ENCODE results near the gene KEAP1.
"Not testable (repeated sequence)": the region's sequence is repeated elsewhere in the genome, so short reads cannot be mapped to it uniquely, and the experiment has no call there.

The KEAP1 gene

DNA sequence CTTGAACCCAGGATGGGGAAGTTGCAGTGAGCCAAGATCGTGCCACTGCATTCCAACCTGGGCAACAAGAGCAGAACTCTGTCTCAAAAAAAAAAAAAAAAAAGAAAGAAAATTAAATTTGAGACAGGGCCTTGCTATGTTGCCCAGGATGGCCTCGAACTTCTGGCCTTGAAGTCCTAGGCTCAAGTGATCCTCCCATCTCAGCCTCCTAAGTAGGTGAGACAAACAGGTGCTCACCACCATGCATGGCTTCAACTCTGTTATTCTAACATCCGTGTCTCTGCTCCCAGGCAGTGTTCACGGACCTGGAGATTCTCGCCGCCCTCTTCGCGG is 42.5 kb downstream of the KEAP1 start:
- no peak overlapping the region for H3K4me3 ChIP-seq (ENCODE audit: low read depth in 1 of 2, low read length in 2 of 2)
- no peaks in the 10 kb centered on the region for H3K27me3 ChIP-seq (ENCODE audit: low read depth, low read length)
- H3K9me3 ChIP-seq (ENCODE audit: control insufficient read depth in 1 of 2, low read length in 2 of 2): no peaks in the 10 kb centered on the region
- H3K36me3 ChIP-seq (ENCODE audit: control insufficient read depth in 1 of 2, insufficient read depth in 2 of 2, low read length in 2 of 2): peaks cover 0 to 5% of the 10 kb centered on the region in 2 donors
- H3K4me1 ChIP-seq (ENCODE audit: control insufficient read depth in 1 of 2, insufficient read depth in 2 of 2, low read length in 2 of 2): peaks cover 0 to 6% of the 10 kb centered on the region in 2 donors
- no peak overlapping the region for H3K27ac ChIP-seq (ENCODE audit: low read length)

GRCh38 chr19:10458733-10459132 is 44.4 kb downstream of the KEAP1 start:
- not testable (repeated sequence) for H3K36me3 ChIP-seq (ENCODE audit: control insufficient read depth in 1 of 2, insufficient read depth in 2 of 2, low read length in 2 of 2); H3K27ac ChIP-seq (ENCODE audit: low read length); H3K4me1 ChIP-seq (ENCODE audit: control insufficient read depth in 1 of 2, insufficient read depth in 2 of 2, low read length in 2 of 2); H3K9me3 ChIP-seq (ENCODE audit: control insufficient read depth in 1 of 2, low read length in 2 of 2); H3K27me3 ChIP-seq (ENCODE audit: low read depth, low read length); H3K4me3 ChIP-seq (ENCODE audit: low read depth in 1 of 2, low read length in 2 of 2)

- H3K4me1 ChIP-seq (ENCODE audit: control insufficient read depth in 1 of 2, insufficient read depth in 2 of 2, low read length in 2 of 2): peaks cover 0 to 4% of the 10 kb centered on the region in 2 donors
- no peak overlapping the region for H3K27ac ChIP-seq (ENCODE audit: low read length)
- no peaks in the 10 kb centered on the region for H3K9me3 ChIP-seq (ENCODE audit: control insufficient read depth in 1 of 2, low read length in 2 of 2)
- peaks cover 0 to 7% of the 10 kb centered on the region in 2 donors for H3K36me3 ChIP-seq (ENCODE audit: control insufficient read depth in 1 of 2, insufficient read depth in 2 of 2, low read length in 2 of 2)
- no peaks in the 10 kb centered on the region for H3K27me3 ChIP-seq (ENCODE audit: low read depth, low read length)
- no peak overlapping the region for H3K4me3 ChIP-seq (ENCODE audit: low read depth in 1 of 2, low read length in 2 of 2)
These were observed 48.9 kb downstream of the KEAP1 start for GRCh38 chr19:10454267-10454666.

GRCh38 chr19:10453852-10454251 is 49.3 kb downstream of the KEAP1 start:
- no peaks in the 10 kb centered on the region for H3K9me3 ChIP-seq (ENCODE audit: control insufficient read depth in 1 of 2, low read length in 2 of 2)
- H3K4me3 ChIP-seq (ENCODE audit: low read depth in 1 of 2, low read length in 2 of 2): no peak overlapping the region
- no peaks in the 10 kb centered on the region for H3K27me3 ChIP-seq (ENCODE audit: low read depth, low read length)
- H3K4me1 ChIP-seq (ENCODE audit: control insufficient read depth in 1 of 2, insufficient read depth in 2 of 2, low read length in 2 of 2): peaks cover 0 to 4% of the 10 kb centered on the region in 2 donors
- peaks cover 3 to 10% of the 10 kb centered on the region in 2 donors for H3K36me3 ChIP-seq (ENCODE audit: control insufficient read depth in 1 of 2, insufficient read depth in 2 of 2, low read length in 2 of 2)
- no peak overlapping the region for H3K27ac ChIP-seq (ENCODE audit: low read length)

- Histone ChIP-seq H3K27ac (ENCODE audit: low read length) (no peak overlapping the region), H3K36me3 (ENCODE audit: control insufficient read depth in 1 of 2, insufficient read depth in 2 of 2, low read length in 2 of 2) (peaks cover 6 to 14% of the 10 kb centered on the region in 2 donors), H3K4me1 (ENCODE audit: control insufficient read depth in 1 of 2, insufficient read depth in 2 of 2, low read length in 2 of 2) (peaks cover 0 to 4% of the 10 kb centered on the region in 2 donors), H3K4me3 (ENCODE audit: low read depth in 1 of 2, low read length in 2 of 2) (no peak overlapping the region), H3K9me3 (ENCODE audit: control insufficient read depth in 1 of 2, low read length in 2 of 2) (no peaks in the 10 kb centered on the region), H3K27me3 (ENCODE audit: low read depth, low read length) (no peaks in the 10 kb centered on the region)
These were observed 50.2 kb downstream of the KEAP1 start for GRCh38 chr19:10452726-10453618.

DNA sequence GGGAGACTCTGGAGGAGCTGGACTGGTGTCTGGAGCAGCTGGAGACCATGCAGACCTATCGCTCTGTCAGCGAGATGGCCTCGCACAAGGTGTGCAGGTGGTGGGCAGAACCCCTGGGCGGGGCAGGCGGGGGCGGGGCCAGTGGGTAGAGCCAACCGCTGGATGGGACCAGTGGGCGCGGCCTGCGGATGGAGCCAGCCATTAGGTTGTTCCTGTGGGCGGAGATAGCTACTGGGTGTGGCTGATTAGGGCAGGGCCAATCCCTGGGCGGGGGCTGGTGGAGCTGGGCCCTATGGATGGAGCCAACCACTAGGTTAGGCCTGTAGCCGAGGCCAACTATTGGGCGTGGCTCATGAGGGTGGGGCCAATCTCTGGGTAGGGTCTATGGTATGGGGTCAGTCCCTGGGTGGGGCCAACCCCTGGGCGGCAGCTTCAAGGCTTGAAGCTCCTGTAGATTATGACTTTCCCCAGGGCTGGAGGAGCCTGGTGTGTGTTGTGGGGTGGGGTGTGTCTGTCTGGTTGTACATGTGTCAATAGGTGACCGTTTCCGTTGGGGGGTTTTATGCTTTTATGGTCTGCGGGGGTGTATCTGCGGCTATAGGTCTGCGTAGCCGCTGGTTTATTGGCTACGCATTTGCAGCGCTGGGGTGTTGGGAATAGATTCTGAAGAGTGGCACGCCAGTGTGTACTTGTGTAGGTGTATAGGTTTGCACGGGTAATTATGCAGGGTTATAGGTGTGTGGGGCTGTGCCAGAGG is 52.1 kb downstream of the KEAP1 start:
- H3K4me3 ChIP-seq (ENCODE audit: low read depth in 1 of 2, low read length in 2 of 2): no peak overlapping the region
- H3K36me3 ChIP-seq (ENCODE audit: control insufficient read depth in 1 of 2, insufficient read depth in 2 of 2, low read length in 2 of 2): peaks cover 6 to 23% of the 10 kb centered on the region in 2 donors
- H3K9me3 ChIP-seq (ENCODE audit: control insufficient read depth in 1 of 2, low read length in 2 of 2): no peaks in the 10 kb centered on the region
- H3K4me1 ChIP-seq (ENCODE audit: control insufficient read depth in 1 of 2, insufficient read depth in 2 of 2, low read length in 2 of 2): peaks cover 0 to 4% of the 10 kb centered on the region in 2 donors
- H3K27ac ChIP-seq (ENCODE audit: low read length): no peak overlapping the region
- H3K27me3 ChIP-seq (ENCODE audit: low read depth, low read length): no peaks in the 10 kb centered on the region

DNA sequence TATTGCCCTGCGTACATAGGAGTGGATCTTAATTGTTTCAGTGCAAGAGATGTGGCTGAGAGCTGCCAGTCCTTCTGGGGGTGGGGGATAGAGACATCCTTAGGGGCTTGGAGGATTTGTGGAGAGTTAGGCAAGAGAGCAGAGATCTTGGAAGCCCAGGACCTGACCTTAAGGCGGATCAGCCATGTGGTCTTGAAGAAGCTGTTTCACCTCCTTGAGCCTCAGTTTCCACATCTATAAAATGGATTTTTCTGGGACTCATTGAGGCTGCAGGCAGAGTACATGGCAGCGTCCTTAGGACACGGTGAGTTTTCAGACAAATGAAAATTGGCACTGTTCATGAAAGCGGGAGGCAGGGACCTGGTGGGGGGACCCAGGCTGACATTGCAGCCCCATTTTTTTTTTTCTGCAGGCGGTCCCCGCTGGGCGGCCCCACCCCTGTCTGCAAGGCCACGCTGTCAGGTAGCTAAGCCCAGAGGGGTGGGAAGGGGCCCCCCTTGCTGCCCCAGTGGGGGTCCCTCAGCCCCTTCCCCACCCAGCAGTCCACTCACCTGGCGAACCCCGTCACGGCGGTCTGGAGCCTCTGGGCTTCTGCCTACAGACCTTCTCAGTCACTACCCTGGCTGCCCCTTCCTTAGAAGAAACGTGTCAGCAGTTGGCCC is 52.8 kb downstream of the KEAP1 start:
- no peaks in the 10 kb centered on the region for H3K27me3 ChIP-seq (ENCODE audit: low read depth, low read length)
- no peak overlapping the region for H3K4me3 ChIP-seq (ENCODE audit: low read depth in 1 of 2, low read length in 2 of 2)
- no peak overlapping the region for H3K27ac ChIP-seq (ENCODE audit: low read length)
- no peaks in the 10 kb centered on the region for H3K9me3 ChIP-seq (ENCODE audit: control insufficient read depth in 1 of 2, low read length in 2 of 2)
- H3K36me3 ChIP-seq (ENCODE audit: control insufficient read depth in 1 of 2, insufficient read depth in 2 of 2, low read length in 2 of 2): peaks cover 6 to 23% of the 10 kb centered on the region in 2 donors
- peaks cover 0 to 4% of the 10 kb centered on the region in 2 donors for H3K4me1 ChIP-seq (ENCODE audit: control insufficient read depth in 1 of 2, insufficient read depth in 2 of 2, low read length in 2 of 2)

DNA sequence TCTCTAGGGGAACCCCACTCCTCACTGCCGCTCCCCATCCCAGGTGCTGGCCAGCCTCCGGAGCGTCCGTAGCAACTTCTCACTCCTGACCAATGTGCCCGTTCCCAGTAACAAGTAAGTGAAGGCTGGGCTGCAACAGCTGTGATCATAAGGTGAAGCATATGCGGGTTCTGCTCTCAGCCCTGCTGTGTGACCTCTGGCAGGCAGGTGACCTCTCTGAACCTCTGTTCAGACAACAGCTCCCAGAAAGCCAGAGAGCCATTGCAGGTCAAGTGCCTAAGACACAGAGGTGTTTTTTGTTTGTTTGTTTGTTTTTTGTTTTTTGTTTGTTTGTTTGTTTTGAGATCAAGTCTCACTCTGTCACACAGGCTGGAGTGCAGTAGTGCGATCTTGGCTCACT is 54.1 kb downstream of the KEAP1 start:
- Histone ChIP-seq H3K4me3 (ENCODE audit: low read depth in 1 of 2, low read length in 2 of 2) (no peak overlapping the region), H3K9me3 (ENCODE audit: control insufficient read depth in 1 of 2, low read length in 2 of 2) (no peaks in the 10 kb centered on the region), H3K36me3 (ENCODE audit: control insufficient read depth in 1 of 2, insufficient read depth in 2 of 2, low read length in 2 of 2) (peaks cover 6 to 23% of the 10 kb centered on the region in 2 donors), H3K27me3 (ENCODE audit: low read depth, low read length) (no peaks in the 10 kb centered on the region), H3K4me1 (ENCODE audit: control insufficient read depth in 1 of 2, insufficient read depth in 2 of 2, low read length in 2 of 2) (peaks cover 0 to 4% of the 10 kb centered on the region in 2 donors), H3K27ac (ENCODE audit: low read length) (no peak overlapping the region)

DNA sequence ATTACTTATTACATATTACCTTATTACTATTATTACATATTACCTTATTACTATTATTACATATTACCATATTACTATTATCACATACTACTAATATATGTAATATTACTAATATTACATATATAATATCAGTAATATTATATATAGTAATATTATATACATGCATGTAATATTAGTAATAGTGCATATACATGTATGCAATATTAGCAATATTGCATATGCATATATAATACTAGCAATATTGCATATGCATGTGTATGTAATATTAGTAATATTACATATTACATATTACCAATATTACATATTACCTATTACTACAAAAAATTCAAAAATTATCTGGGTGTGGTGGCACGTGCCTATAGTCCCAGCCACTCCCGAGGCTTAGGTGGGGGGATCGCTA is 60.5 kb downstream of the KEAP1 start:
- no peak overlapping the region for H3K27ac ChIP-seq (ENCODE audit: low read length)
- peaks cover 0 to 7% of the 10 kb centered on the region in 2 donors for H3K36me3 ChIP-seq (ENCODE audit: control insufficient read depth in 1 of 2, insufficient read depth in 2 of 2, low read length in 2 of 2)
- H3K27me3 ChIP-seq (ENCODE audit: low read depth, low read length): no peaks in the 10 kb centered on the region
- H3K4me1 ChIP-seq (ENCODE audit: control insufficient read depth in 1 of 2, insufficient read depth in 2 of 2, low read length in 2 of 2): no peaks in the 10 kb centered on the region
- H3K4me3 ChIP-seq (ENCODE audit: low read depth in 1 of 2, low read length in 2 of 2): no peak overlapping the region
- no peaks in the 10 kb centered on the region for H3K9me3 ChIP-seq (ENCODE audit: control insufficient read depth in 1 of 2, low read length in 2 of 2)

- H3K27me3 ChIP-seq (ENCODE audit: low read depth, low read length): no peaks in the 10 kb centered on the region
- H3K36me3 ChIP-seq (ENCODE audit: control insufficient read depth in 1 of 2, insufficient read depth in 2 of 2, low read length in 2 of 2): no peaks in the 10 kb centered on the region
- no peaks in the 10 kb centered on the region for H3K9me3 ChIP-seq (ENCODE audit: control insufficient read depth in 1 of 2, low read length in 2 of 2)
- no peak overlapping the region for H3K27ac ChIP-seq (ENCODE audit: low read length)
- no peak overlapping the region for H3K4me3 ChIP-seq (ENCODE audit: low read depth in 1 of 2, low read length in 2 of 2)
- no peaks in the 10 kb centered on the region for H3K4me1 ChIP-seq (ENCODE audit: control insufficient read depth in 1 of 2, insufficient read depth in 2 of 2, low read length in 2 of 2)
These were observed 63.6 kb downstream of the KEAP1 start for GRCh38 chr19:10439588-10439987.
